Measurements from ENCODE around the gene CHRNB2.

CHRNB2 gene

GRCh38 chr1:154553056-154554030, 14.2 kb upstream of the CHRNB2 start:
- no peak for DNase-seq

- no peak for DNase-seq
Observed at GRCh38 chr1:154556422-154556821, 11.2 kb upstream of the CHRNB2 start.

GRCh38 chr1:154557248-154557938, 10.2 kb upstream of the CHRNB2 start:
- DNase-seq: no peak

- peak in 5 of 6 experiments; percentile 32 to 51 (median 41) for DNase-seq
Observed at GRCh38 chr1:154557939-154558719, 9.4 kb upstream of the CHRNB2 start, which contains the start of gene UBE2Q1. Gene UBE2Q1 (minus strand): TSS chr1:154558662. CDS start chr1:154558553, 109 bp downstream.

- peak; percentile 98 to 100 (median 99) for DNase-seq
Observed at GRCh38 chr1:154558720-154559465, 8.7 kb upstream of the CHRNB2 start.

- DNase-seq: peak; percentile 69 to 86 (median 74)
Observed at GRCh38 chr1:154559466-154560044, 8.0 kb upstream of the CHRNB2 start.

GRCh38 chr1:154565876-154566275, 1.7 kb upstream of the CHRNB2 start:
- DNase-seq: no peak

GRCh38 chr1:154568157-154568815, 708 bp downstream of the CHRNB2 start:
- no peak for DNase-seq

GRCh38 chr1:154571244-154571963, 3.8 kb downstream of the CHRNB2 start:
- DNase-seq: no peak

GRCh38 chr1:154571964-154572288, 4.3 kb downstream of the CHRNB2 start:
- no peak for DNase-seq

- no peak for DNase-seq
Observed at GRCh38 chr1:154572468-154573167, 5.0 kb downstream of the CHRNB2 start.

GRCh38 chr1:154573168-154573510, 5.6 kb downstream of the CHRNB2 start:
- DNase-seq: no peak

GRCh38 chr1:154574716-154575115, 7.1 kb downstream of the CHRNB2 start:
- no peak for DNase-seq

GRCh38 chr1:154575147-154575927, 7.8 kb downstream of the CHRNB2 start:
- DNase-seq: no peak

- no peak for DNase-seq
Observed at GRCh38 chr1:154575951-154576566, 8.5 kb downstream of the CHRNB2 start.

GRCh38 chr1:154577346-154578057, 9.9 kb downstream of the CHRNB2 start:
- DNase-seq: no peak

- no peak for DNase-seq
Observed at GRCh38 chr1:154578058-154578418, 10.5 kb downstream of the CHRNB2 start.

- DNase-seq: no peak
Observed at GRCh38 chr1:154579374-154579773, 11.8 kb downstream of the CHRNB2 start.
